ENCODE measurements around the gene CHST1.

DNA sequence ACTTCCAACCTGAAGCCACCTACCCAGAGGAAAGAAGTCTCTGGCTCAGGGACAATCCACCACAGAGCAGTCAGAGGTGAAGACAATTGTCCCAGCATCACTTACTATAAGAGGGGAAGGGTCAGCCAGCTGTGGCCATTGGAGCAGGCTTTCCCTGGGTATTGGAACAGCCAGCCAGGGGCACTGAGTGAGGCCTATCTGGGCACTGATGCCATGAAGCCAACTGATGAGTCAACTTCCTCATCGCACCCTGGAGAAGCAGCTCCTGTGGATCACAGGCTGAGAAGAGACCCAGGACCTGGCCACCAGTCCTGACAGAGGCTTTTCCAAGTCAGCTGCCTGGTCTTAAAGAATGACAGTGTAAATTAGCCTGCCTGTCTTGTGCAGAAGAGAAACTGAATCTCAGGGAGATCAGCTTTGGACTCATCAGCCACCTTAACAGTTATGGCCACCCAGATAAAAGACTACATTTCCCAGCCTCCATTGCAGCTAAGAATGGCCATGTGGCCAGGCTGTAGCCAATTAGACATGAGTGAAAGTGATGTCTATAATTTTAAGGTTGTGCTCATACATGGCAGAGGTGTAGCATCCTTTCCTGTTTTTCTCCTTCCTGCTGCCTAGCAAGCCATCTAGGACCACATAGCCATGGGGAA, 19.0 kb downstream of the CHST1 start:
- TF ChIP-seq TAF1 (IDR thresholded peaks at IDR 0.05; ENCODE audit: borderline replicate concordance, low read depth, low read length) (no peak), POLR2AphosphoS5 (IDR thresholded peaks at IDR 0.05; ENCODE audit: low read depth, low read length) (no peak), POLR2A (IDR thresholded peaks at IDR 0.05; ENCODE audit: low read depth, low read length) (no peak)
